Renal pelvis (tissue), 4 donors: Measurements from ENCODE around the gene EBPL. TPM values are rescaled to one million over a fixed set of nuclear protein-coding genes. Genes with fewer than 3 reads are reported as not detected.
"Not testable (repeated sequence)": the region's sequence is repeated elsewhere in the genome, so short reads cannot be mapped to it uniquely, and the experiment has no call there.

Experiments used
- DNase-seq: peaks from one replicate; pipeline ENCODE4 v3.0.0-alpha.2; 2013
- polyA plus RNA-seq, 3 donors: library from polyadenylated mRNA; unstranded; fragments of 120-200 nt; gene quantifications; one replicate each; pipeline ENCODE4 v1.2.1, GENCODE V29; 2013; ENCODE audit not compliant: insufficient read length in 3 of 3

Gene EBPL
- polyA plus RNA-seq, 3 donors, result 47.4 to 55.2 (median 49.3) TPM

GRCh38 chr13:49615836-49616675, 75.2 kb downstream of the EBPL start:
- no peak for DNase-seq

- DNase-seq, result not testable (repeated sequence)
Observed at GRCh38 chr13:49612042-49612441, 79.2 kb downstream of the EBPL start.

Other genes with a start within 250 kb of the EBPL start
- 10 to 100 TPM; 15.9 to 21.0 (median 16.8) TPM for gene CAB39L, start 247.4 kb downstream of the EBPL start, polyA plus RNA-seq
- gene SETDB2, start 247.2 kb downstream of the EBPL start, polyA plus RNA-seq, result 10 to 100 TPM; 18.2 to 25.2 (median 20.5) TPM
- gene PHF11, start 195.5 kb downstream of the EBPL start, polyA plus RNA-seq, result 10 to 100 TPM; 27.6 to 59.1 (median 58.0) TPM
- 10 to 100 TPM; 36.7 to 45.8 (median 45.4) TPM for gene RCBTB1, start 105.9 kb downstream of the EBPL start, polyA plus RNA-seq
- gene ARL11, start 63.0 kb downstream of the EBPL start, polyA plus RNA-seq, result under 1 TPM; 0.30 to 0.41 (median 0.30) TPM
- gene KPNA3, start 101.2 kb upstream of the EBPL start, polyA plus RNA-seq, result 10 to 100 TPM; 31.2 to 32.3 (median 31.6) TPM
- gene SPRYD7, start 244.9 kb upstream of the EBPL start, polyA plus RNA-seq, result 10 to 100 TPM; 10.7 to 11.9 (median 11.3) TPM